Testis (tissue), 2 donors: ENCODE results near the gene TMEM91.

Source experiments
- POLR2A ChIP-seq: fragments of 450-650 bp; IDR thresholded peaks from one replicate; pipeline ENCODE4 v1.6.1; 2017; ENCODE audit warnings: antibody characterized with exemption, mild to moderate bottlenecking, moderate library complexity
- TF ChIP-seq, protein P1 (sequence below), 3 experiments: fragments of 450-650 bp in 2 of 3; fragments of 200-600 bp in 1 of 3; sonication (generic) in 1 of 3; IDR thresholded peaks; one replicate each; pipeline ENCODE4 v1.5.1; 2016 to 2019; ENCODE audit warnings: antibody characterized with exemption in 3 of 3, mild to moderate bottlenecking in 2 of 3, moderate library complexity in 1 of 3

DNA sequence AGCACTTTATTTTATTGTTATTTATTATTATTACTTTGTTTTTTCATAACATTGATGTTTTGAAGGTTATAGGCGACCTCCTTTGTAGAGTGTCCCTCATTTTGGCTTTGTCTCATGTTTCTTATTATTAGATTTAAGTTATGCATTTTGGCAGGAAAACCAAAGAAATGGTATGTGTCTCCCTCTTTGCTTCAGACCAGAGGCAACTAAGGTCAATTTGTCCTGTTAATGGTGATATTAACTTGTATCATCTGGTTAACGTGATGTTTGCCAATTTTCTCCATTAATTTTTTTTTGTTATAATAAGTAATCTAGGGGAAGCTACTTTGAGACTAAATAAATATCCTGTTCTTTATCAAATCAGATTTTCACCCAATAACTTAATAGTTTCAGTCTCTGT, 3.8 kb upstream of the TMEM91 start:
- no peak for TF ChIP-seq POLR2A
- TF ChIP-seq, protein P1, sequence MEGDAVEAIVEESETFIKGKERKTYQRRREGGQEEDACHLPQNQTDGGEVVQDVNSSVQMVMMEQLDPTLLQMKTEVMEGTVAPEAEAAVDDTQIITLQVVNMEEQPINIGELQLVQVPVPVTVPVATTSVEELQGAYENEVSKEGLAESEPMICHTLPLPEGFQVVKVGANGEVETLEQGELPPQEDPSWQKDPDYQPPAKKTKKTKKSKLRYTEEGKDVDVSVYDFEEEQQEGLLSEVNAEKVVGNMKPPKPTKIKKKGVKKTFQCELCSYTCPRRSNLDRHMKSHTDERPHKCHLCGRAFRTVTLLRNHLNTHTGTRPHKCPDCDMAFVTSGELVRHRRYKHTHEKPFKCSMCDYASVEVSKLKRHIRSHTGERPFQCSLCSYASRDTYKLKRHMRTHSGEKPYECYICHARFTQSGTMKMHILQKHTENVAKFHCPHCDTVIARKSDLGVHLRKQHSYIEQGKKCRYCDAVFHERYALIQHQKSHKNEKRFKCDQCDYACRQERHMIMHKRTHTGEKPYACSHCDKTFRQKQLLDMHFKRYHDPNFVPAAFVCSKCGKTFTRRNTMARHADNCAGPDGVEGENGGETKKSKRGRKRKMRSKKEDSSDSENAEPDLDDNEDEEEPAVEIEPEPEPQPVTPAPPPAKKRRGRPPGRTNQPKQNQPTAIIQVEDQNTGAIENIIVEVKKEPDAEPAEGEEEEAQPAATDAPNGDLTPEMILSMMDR (IDR thresholded peaks at IDR 0.05): no peak
